CD14-positive monocyte (primary cell): ENCODE results near the gene ZNF212. TPM values are rescaled to one million over a fixed set of nuclear protein-coding genes. Genes with fewer than 3 reads are reported as not detected.

Experiments used
- DNase-seq, 3 donors: peaks; one replicate each; pipeline ENCODE4 v3.0.0-alpha.2; 2011 to 2022
- H2AFZ ChIP-seq: 2 replicates; pipeline ENCODE4 v1.6.0; 2012; ENCODE audit warnings: mild to moderate bottlenecking, low read depth, low read length, inconsistent platforms; ENCODE audit not compliant: insufficient read depth, poor library complexity, severe bottlenecking
- H3K27ac ChIP-seq, 2 donors: 1 replicate in 1 of 2; 2 replicates in 1 of 2; pipeline ENCODE4 v1.5.1; 2012 to 2013; ENCODE audit warnings: low read length in 2 of 2, control low read depth in 1 of 2, inconsistent platforms in 1 of 2, low read depth in 1 of 2, mild to moderate bottlenecking in 1 of 2
- H3K27me3 ChIP-seq, 2 donors: one replicate each; pipeline versions ENCODE4 v1.6.0 to v1.6.1; 2011 to 2013; ENCODE audit warnings: low read length in 2 of 2; ENCODE audit not compliant: control insufficient read depth in 2 of 2, insufficient read depth in 2 of 2
- H3K36me3 ChIP-seq, 2 donors: replicated peaks in 1 of 2; 1 replicate in 1 of 2; 2 replicates in 1 of 2; pipeline versions ENCODE4 v1.5.1 to v1.6.1; 2012 to 2013; ENCODE audit warnings: low read length in 2 of 2, control low read depth in 1 of 2, inconsistent platforms in 1 of 2, mild to moderate bottlenecking in 1 of 2; ENCODE audit not compliant: insufficient read depth in 2 of 2, control insufficient read depth in 1 of 2
- H3K4me1 ChIP-seq, 2 donors: 1 replicate in 1 of 2; 2 replicates in 1 of 2; pipeline versions ENCODE4 v1.5.1 to v1.6.1; 2012 to 2013; ENCODE audit warnings: low read length in 2 of 2, control low read depth in 1 of 2, inconsistent platforms in 1 of 2, mild to moderate bottlenecking in 1 of 2, moderate library complexity in 1 of 2; ENCODE audit not compliant: insufficient read depth in 2 of 2, control insufficient read depth in 1 of 2
- H3K4me2 ChIP-seq: replicated peaks from 2 replicates; pipeline ENCODE3; 2012; ENCODE audit warnings: low read length, moderate library complexity, mild to moderate bottlenecking; ENCODE audit not compliant: poor library complexity, severe bottlenecking; ENCODE audit errors: extremely low read depth
- H3K4me3 ChIP-seq, 3 experiments: fragments of 200-600 bp in 1 of 3; sonication (generic) in 1 of 3; replicated peaks in 1 of 3; 1 replicate in 2 of 3; 2 replicates in 1 of 3; pipeline ENCODE4 v1.5.1; 2011 to 2013; ENCODE audit warnings: low read length in 3 of 3, mild to moderate bottlenecking in 3 of 3, control low read depth in 2 of 3, low read depth in 2 of 3, inconsistent platforms in 1 of 3, moderate library complexity in 1 of 3
- H3K79me2 ChIP-seq: 2 replicates; pipeline ENCODE4 v1.6.0; 2012; ENCODE audit warnings: mild to moderate bottlenecking, control low read depth, inconsistent platforms, low read length, moderate library complexity; ENCODE audit not compliant: insufficient read depth
- H3K9ac ChIP-seq: 2 replicates; pipeline ENCODE4 v1.6.0; 2017; ENCODE audit warnings: low read length, mild to moderate bottlenecking; ENCODE audit not compliant: insufficient read depth, poor library complexity, severe bottlenecking
- H3K9me3 ChIP-seq, 2 donors: replicated peaks in 1 of 2; 1 replicate in 1 of 2; 2 replicates in 1 of 2; pipeline versions ENCODE4 v1.5.1 to v1.6.1; 2012 to 2013; ENCODE audit warnings: low read length in 2 of 2, control low read depth in 1 of 2; ENCODE audit not compliant: control insufficient read depth in 1 of 2, insufficient read depth in 1 of 2
- H4K20me1 ChIP-seq: 2 replicates; pipeline ENCODE4 v1.6.0; 2012; ENCODE audit warnings: mild to moderate bottlenecking, low read length, control low read depth, moderate library complexity; ENCODE audit not compliant: insufficient read depth
- H3K27ac Mint-ChIP-seq, 7 donors: one replicate each; pipeline ENCODE4 v1.8.0; 2020; ENCODE audit warnings: mild to moderate bottlenecking in 7 of 7, mixed read lengths in 7 of 7, moderate library complexity in 6 of 7, inconsistent platforms in 2 of 7
- H3K27me3 Mint-ChIP-seq, 3 donors: one replicate each; pipeline ENCODE4 v1.8.0; 2021 to 2022; ENCODE audit warnings: low read depth in 3 of 3, mild to moderate bottlenecking in 3 of 3, mixed read lengths in 3 of 3, moderate library complexity in 3 of 3, inconsistent platforms in 1 of 3
- H3K36me3 Mint-ChIP-seq, 2 donors: one replicate each; pipeline ENCODE4 v1.8.0; 2020; ENCODE audit warnings: mixed read lengths in 2 of 2, inconsistent platforms in 1 of 2, mild to moderate bottlenecking in 1 of 2
- H3K4me1 Mint-ChIP-seq: one replicate; pipeline ENCODE4 v1.8.0; 2020; ENCODE audit warnings: mild to moderate bottlenecking, mixed read lengths
- H3K4me3 Mint-ChIP-seq, 2 donors: one replicate each; pipeline ENCODE4 v1.8.0; 2020; ENCODE audit warnings: mild to moderate bottlenecking in 2 of 2, mixed read lengths in 2 of 2, moderate library complexity in 1 of 2
- H3K9me3 Mint-ChIP-seq, 7 donors: one replicate each; pipeline ENCODE4 v1.8.0; 2020 to 2022; ENCODE audit warnings: mixed read lengths in 7 of 7, mild to moderate bottlenecking in 6 of 7, moderate library complexity in 6 of 7, inconsistent platforms in 2 of 7
- WGBS: methylation state at CpG from one replicate; pipeline ENCODE4 v1.1.5; 2013; ENCODE audit warnings: missing lambda C conversion rate; ENCODE audit not compliant: insufficient coverage; 5-methylcytosine and 5-hydroxymethylcytosine counted together
- intact Hi-C, 2 donors: fragments of 100-400 bp; cut with micrococcal nuclease; formaldehyde crosslinking; loops; one replicate each; pipeline versions ENCODE4 v1.15.0 to v1.15.1; 2023
- polyA plus RNA-seq, 3 donors: library from polyadenylated mRNA; depleted of rRNA in 1 of 3; unstranded in 2 of 3; stranded (reverse) in 1 of 3; fragments of 300-500 nt in 2 of 3; fragments of >200 nt in 1 of 3; fragmentation: Illumina TruSeq in 2 of 3; gene quantifications; 1 replicate in 2 of 3; 2 replicates in 1 of 3; pipeline ENCODE4 v1.2.3, GENCODE V29; 2012 to 2021
- TF ChIP-seq, protein P1 (sequence below): fragments of 200-600 bp; IDR thresholded peaks from one replicate; pipeline ENCODE4 v1.8.0; 2022; ENCODE audit warnings: antibody characterized with exemption, mild to moderate bottlenecking

ZNF212 gene
- polyA plus RNA-seq, 3 donors: 1.6 to 5.9 (median 2.3) TPM

DNA sequence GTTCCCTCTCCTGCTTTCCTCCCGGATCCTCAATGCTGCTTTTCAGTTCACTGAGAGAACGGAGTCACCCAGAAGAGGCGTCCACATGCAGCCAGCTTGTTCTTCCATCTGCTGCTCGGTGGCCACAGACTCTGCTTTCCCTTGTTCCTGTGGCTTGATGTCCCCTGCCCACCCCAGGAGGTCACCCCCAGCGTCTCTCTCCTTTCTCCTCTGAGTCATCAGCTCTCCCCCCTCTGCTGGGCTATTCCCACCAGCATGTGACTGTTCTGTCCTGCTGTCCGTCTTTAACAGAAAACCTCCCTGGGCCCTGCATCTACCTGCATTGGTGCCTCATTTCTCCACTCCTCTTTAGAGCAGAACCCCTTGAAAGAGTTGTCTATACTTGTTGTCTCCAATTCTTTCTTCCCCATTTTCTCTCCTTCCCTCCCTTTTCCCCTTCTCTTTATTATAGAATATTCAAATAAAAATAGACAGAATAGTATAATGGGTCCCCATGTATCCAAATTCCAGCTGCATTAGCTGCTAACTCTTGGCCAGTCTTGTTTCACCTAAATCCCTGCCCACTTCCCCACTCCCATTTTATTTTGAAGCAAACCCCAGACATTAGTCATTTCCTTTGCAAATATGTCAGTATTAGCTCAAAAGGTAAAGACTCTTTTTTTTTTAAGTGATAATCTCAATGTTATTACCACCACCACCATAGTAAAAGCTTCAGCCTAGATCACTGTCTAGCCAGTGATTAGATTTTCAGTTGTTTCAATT, 40.0 kb upstream of the ZNF212 start:
- no peak overlapping the region for H3K4me2 ChIP-seq
- H3K36me3 Mint-ChIP-seq: peaks cover 52 to 66% of the 10 kb centered on the region in 2 donors
- WGBS: 95% methylated on average over 6 of the region's 6 CpGs
- intact Hi-C loops: no loop called here
- peaks cover 53 to 60% of the 10 kb centered on the region in 2 donors for H3K36me3 ChIP-seq
- no peak overlapping the region for H3K4me3 ChIP-seq
- H3K27me3 Mint-ChIP-seq: no peaks in the 10 kb centered on the region
- H3K4me1 ChIP-seq: peaks cover 17 to 21% of the 10 kb centered on the region in 2 donors
- no peaks in the 10 kb centered on the region for H3K9me3 ChIP-seq
- no peak overlapping the region for H3K27ac ChIP-seq
- H3K27ac Mint-ChIP-seq: peak overlapping the region in 4 of 7 donors; percentile 0 to 56 (median 20)
- H3K4me1 Mint-ChIP-seq: peaks cover 23% of the 10 kb centered on the region
- H4K20me1 ChIP-seq: peaks cover 17% of the 10 kb centered on the region
- H3K9me3 Mint-ChIP-seq: peaks cover 0 to 4% (median 0%) of the 10 kb centered on the region in 7 donors
- DNase-seq: no peak
- H3K4me3 Mint-ChIP-seq: no peak overlapping the region
- no peaks in the 10 kb centered on the region for H3K27me3 ChIP-seq
- H2AFZ ChIP-seq: no peak overlapping the region
- H3K79me2 ChIP-seq: peaks cover 44% of the 10 kb centered on the region
- no peak overlapping the region for H3K9ac ChIP-seq
- TF ChIP-seq, protein P1, sequence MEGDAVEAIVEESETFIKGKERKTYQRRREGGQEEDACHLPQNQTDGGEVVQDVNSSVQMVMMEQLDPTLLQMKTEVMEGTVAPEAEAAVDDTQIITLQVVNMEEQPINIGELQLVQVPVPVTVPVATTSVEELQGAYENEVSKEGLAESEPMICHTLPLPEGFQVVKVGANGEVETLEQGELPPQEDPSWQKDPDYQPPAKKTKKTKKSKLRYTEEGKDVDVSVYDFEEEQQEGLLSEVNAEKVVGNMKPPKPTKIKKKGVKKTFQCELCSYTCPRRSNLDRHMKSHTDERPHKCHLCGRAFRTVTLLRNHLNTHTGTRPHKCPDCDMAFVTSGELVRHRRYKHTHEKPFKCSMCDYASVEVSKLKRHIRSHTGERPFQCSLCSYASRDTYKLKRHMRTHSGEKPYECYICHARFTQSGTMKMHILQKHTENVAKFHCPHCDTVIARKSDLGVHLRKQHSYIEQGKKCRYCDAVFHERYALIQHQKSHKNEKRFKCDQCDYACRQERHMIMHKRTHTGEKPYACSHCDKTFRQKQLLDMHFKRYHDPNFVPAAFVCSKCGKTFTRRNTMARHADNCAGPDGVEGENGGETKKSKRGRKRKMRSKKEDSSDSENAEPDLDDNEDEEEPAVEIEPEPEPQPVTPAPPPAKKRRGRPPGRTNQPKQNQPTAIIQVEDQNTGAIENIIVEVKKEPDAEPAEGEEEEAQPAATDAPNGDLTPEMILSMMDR: no peak

DNA sequence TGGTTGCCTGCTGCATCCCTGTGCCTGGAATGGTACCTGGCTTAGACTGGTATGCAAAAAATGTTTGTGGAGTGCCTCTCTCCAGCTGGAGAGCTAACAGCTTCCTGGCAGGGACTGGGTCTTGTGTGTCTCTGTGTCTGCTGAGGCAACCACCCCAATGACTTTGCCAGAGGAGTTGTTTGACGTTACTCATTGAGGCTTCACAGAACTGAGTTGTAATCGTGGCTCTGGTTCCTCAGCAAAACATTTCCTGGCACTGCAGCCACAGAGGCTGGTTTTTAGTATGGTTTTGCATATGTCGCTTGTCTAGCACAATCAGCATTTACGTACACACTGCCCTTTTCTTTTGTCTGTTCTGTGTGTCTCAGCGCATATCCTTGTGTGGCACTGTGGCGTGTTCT, 36.6 kb upstream of the ZNF212 start:
- Mint-ChIP-seq H3K27ac (no peak overlapping the region), H3K36me3 (peaks cover 74 to 95% of the 10 kb centered on the region in 2 donors), H3K9me3 (peaks cover 0 to 4% (median 0%) of the 10 kb centered on the region in 7 donors), H3K4me1 (peaks cover 6% of the 10 kb centered on the region), H3K27me3 (no peaks in the 10 kb centered on the region), H3K4me3 (no peak overlapping the region)
- Histone ChIP-seq H3K36me3 (peaks cover 74 to 89% of the 10 kb centered on the region in 2 donors), H4K20me1 (peaks cover 12% of the 10 kb centered on the region), H3K9me3 (no peaks in the 10 kb centered on the region), H3K4me2 (no peak overlapping the region), H3K4me1 (no peaks in the 10 kb centered on the region), H3K79me2 (peaks cover 17% of the 10 kb centered on the region), H3K27me3 (no peaks in the 10 kb centered on the region), H3K4me3 (no peak overlapping the region), H3K27ac (no peak overlapping the region), H2AFZ (no peak overlapping the region), H3K9ac (no peak overlapping the region)
- DNase-seq: no peak
- intact Hi-C loops: no loop called here
- TF ChIP-seq, protein P1: no peak
- 89% methylated on average over 3 of the region's 6 CpGs for WGBS
